Prostate gland (tissue), 2 donors: ENCODE measurements around the gene CACNA1D. TPM values are rescaled to one million over a fixed set of nuclear protein-coding genes. Genes with fewer than 3 reads are reported as not detected.

ENCODE experiments used
- DNase-seq: peaks from one replicate; pipeline ENCODE4 v3.0.0-alpha.2; 2019; ENCODE audit warnings: low spot score
- H3K27ac ChIP-seq, 2 donors: fragments of 200-600 bp; sonication (generic); 2 replicates each; pipeline ENCODE4 v1.5.1; 2017 to 2019
- H3K27me3 ChIP-seq: fragments of 200-600 bp; sonication (generic); replicated peaks from 2 replicates; pipeline ENCODE4 v1.5.1; 2019; ENCODE audit not compliant: insufficient read depth
- H3K36me3 ChIP-seq, 2 donors: fragments of 200-600 bp; sonication (generic); 1 replicate in 1 of 2; 2 replicates in 1 of 2; pipeline versions ENCODE4 v1.5.1 to v1.8.1; 2017 to 2019
- H3K4me1 ChIP-seq: fragments of 200-600 bp; sonication (generic); replicated peaks from 2 replicates; pipeline ENCODE4 v1.5.1; 2019
- H3K4me3 ChIP-seq, 2 donors: fragments of 200-600 bp; sonication (generic); 2 replicates each; pipeline ENCODE4 v1.5.1; 2017 to 2019
- H3K9me3 ChIP-seq: fragments of 200-600 bp; sonication (generic); 2 replicates; pipeline ENCODE4 v1.5.1; 2017
- POLR2A ChIP-seq: fragments of 450-650 bp; IDR thresholded peaks from one replicate; pipeline ENCODE4 v1.6.1; 2016; ENCODE audit warnings: antibody characterized with exemption, mild to moderate bottlenecking
- POLR2AphosphoS5 ChIP-seq: sonication (generic); formaldehyde crosslinking; IDR thresholded peaks from one replicate; pipeline ENCODE4 v1.6.1; 2017; ENCODE audit warnings: antibody characterized with exemption
- WGBS: methylation state at CpG from one replicate; pipeline ENCODE4 v1.1.5; 2018; 5-methylcytosine and 5-hydroxymethylcytosine counted together
- intact Hi-C: fragments of 100-400 bp; cut with DNase I; formaldehyde crosslinking; loops from one replicate; pipeline ENCODE4 v1.14.2; 2022
- total RNA-seq, 2 donors: library from RNA; depleted of rRNA; stranded (reverse); fragments of >200 nt; gene quantifications; one replicate each; pipeline ENCODE4 v1.1.0, GENCODE V29; 2016
- TF ChIP-seq, protein P1 (sequence below), 4 experiments: fragments of 200-600 bp in 2 of 4; fragments of 450-650 bp in 2 of 4; sonication (generic) in 2 of 4; IDR thresholded peaks; 1 replicate in 3 of 4; 2 replicates in 1 of 4; pipeline ENCODE4 v1.5.1; 2016 to 2019; ENCODE audit warnings: antibody characterized with exemption in 4 of 4, mild to moderate bottlenecking in 2 of 4, moderate library complexity in 2 of 4

Gene CACNA1D
- total RNA-seq, 2 donors from 2014 or later = 15.5 to 45.1 TPM

DNA sequence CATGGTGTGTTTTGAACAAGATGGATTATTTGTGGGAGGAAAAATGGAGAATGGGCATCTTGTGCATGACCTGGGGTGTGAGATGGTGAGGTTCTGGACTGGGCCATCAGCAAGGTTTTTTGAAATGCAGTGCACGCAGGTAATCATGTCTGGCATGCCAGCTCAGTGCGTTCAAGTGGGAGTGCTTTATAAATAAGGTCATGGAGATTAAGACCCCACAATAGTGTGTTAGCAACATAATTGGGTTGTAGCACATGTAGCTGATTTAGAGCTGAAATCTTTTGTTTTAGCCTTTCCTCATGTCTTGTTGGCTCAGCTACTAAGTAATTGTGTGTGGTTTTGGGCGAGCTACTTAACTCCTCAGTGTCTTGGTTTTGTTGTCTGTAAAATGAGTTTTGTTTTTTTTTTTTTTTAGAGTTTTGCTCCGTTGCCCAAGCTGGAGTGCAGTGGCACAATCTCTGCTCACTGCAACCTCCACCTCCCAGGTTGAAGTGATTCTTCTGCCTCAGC, 3.9 kb upstream of the CACNA1D start:
- TF ChIP-seq, protein P1, sequence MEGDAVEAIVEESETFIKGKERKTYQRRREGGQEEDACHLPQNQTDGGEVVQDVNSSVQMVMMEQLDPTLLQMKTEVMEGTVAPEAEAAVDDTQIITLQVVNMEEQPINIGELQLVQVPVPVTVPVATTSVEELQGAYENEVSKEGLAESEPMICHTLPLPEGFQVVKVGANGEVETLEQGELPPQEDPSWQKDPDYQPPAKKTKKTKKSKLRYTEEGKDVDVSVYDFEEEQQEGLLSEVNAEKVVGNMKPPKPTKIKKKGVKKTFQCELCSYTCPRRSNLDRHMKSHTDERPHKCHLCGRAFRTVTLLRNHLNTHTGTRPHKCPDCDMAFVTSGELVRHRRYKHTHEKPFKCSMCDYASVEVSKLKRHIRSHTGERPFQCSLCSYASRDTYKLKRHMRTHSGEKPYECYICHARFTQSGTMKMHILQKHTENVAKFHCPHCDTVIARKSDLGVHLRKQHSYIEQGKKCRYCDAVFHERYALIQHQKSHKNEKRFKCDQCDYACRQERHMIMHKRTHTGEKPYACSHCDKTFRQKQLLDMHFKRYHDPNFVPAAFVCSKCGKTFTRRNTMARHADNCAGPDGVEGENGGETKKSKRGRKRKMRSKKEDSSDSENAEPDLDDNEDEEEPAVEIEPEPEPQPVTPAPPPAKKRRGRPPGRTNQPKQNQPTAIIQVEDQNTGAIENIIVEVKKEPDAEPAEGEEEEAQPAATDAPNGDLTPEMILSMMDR (IDR thresholded peaks at IDR 0.05) = no peak
- TF ChIP-seq POLR2A (no peak), POLR2AphosphoS5 (no peak)
- no peak overlapping the region for H3K4me3 ChIP-seq
- 88% methylated on average over 4 of the region's 4 CpGs for WGBS

DNA sequence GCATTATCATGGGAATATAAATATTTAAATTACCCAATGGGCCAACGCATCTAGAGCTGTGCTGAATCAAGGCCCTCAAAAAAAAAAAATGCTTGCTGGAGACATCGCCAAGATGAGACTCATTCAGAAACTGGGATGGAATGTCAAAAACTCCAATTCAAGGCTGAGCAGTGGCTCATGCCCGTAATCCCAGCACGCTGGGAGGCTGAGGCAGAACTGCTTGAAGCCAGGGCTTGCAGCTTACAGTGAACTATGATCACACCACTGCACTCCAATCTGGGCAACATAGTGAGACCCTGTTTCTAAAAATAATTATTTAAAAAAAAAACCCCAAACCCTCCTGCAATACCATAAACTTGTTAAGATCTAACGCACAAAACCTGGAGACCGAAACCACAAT, 3.1 kb upstream of the CACNA1D start:
- Histone ChIP-seq H3K4me1 (peaks cover 4% of the 10 kb centered on the region), H3K4me3 (no peak overlapping the region), H3K27me3 (no peaks in the 10 kb centered on the region), H3K9me3 (no peaks in the 10 kb centered on the region), H3K27ac (no peak overlapping the region), H3K36me3 (no peaks in the 10 kb centered on the region)
- no peak for DNase-seq
- intact Hi-C loops = no loop called here
- 71% methylated on average over 6 of the region's 6 CpGs for WGBS
- TF ChIP-seq POLR2A (no peak), POLR2AphosphoS5 (no peak)
- TF ChIP-seq, protein P1 (IDR thresholded peaks at IDR 0.05) = no peak

More for the DNA sequence above, 3.9 kb upstream of the CACNA1D start:
- H3K36me3 ChIP-seq = no peaks in the 10 kb centered on the region
- no peaks in the 10 kb centered on the region for H3K9me3 ChIP-seq
- peaks cover 9% of the 10 kb centered on the region for H3K4me1 ChIP-seq
- DNase-seq = no peak
- no peak overlapping the region for H3K27ac ChIP-seq
- intact Hi-C loops = no loop called here
- H3K27me3 ChIP-seq = no peaks in the 10 kb centered on the region

DNA sequence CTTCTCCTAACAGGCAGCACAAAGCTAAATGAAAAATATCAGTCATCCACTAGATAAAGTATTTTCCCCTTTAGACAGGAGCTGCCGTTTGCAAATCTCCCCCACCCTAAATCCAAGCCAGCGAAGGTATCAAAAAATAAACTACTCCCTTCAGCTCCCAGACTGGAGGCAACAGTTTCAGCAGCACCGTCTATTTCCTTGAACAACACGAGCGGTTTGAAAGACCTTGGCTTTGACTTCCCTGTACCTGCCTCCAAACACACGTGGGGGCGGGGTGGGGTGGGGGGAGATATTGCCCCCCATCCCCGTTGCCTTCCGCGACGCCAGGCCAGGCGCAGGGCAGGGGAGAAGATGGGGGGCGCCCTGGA, 832 bp upstream of the CACNA1D start:
- H3K27me3 ChIP-seq = no peaks in the 10 kb centered on the region
- H3K27ac ChIP-seq = peak overlapping the region; percentile 67 to 69
- DNase-seq = no peak
- TF ChIP-seq POLR2AphosphoS5 (no peak), POLR2A (no peak)
- TF ChIP-seq, protein P1 (IDR thresholded peaks at IDR 0.05) = no peak
- H3K4me3 ChIP-seq = peak overlapping the region; percentile 46 to 65
- H3K4me1 ChIP-seq = no peaks in the 10 kb centered on the region
- 11% methylated on average over 12 of the region's 13 CpGs for WGBS
- intact Hi-C loops = no loop called here
- H3K36me3 ChIP-seq = no peaks in the 10 kb centered on the region
- H3K9me3 ChIP-seq = no peaks in the 10 kb centered on the region

DNA sequence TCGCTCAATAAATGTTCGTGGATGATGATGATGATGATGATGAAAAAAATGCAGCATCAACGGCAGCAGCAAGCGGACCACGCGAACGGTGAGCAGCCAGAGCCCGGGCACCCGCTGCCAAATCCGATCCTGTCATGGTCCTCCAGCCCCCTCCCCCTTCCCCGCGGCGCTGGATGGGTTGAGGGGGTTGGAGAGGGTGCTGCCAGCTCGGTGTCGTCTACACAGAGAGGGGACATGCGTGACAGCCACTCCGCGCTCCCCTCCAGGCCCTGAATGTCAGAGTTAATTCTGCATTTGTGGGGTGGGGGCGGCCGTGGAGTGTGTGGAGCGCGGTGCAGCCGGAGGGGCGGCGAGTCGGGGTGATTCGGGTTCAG, 722 bp downstream of the CACNA1D start:
- intact Hi-C loops = no loop called here
- DNase-seq = no peak
- H3K4me1 ChIP-seq = no peaks in the 10 kb centered on the region
- peak overlapping the region; percentile 45 to 51 for H3K27ac ChIP-seq
- WGBS = under 1% methylated on average over 20 of the region's 27 CpGs
- H3K4me3 ChIP-seq = peak overlapping the region; percentile 38 to 46
- no peaks in the 10 kb centered on the region for H3K27me3 ChIP-seq
- TF ChIP-seq POLR2A (no peak), POLR2AphosphoS5 (no peak)
- TF ChIP-seq, protein P1 (IDR thresholded peaks at IDR 0.05) = no peak
- no peaks in the 10 kb centered on the region for H3K9me3 ChIP-seq
- no peaks in the 10 kb centered on the region for H3K36me3 ChIP-seq
